Natural killer cell treated with Interleukin-12 subunit alpha and Interleukin-12 subunit beta and Interleukin-15 and Interleukin-18, amount 100 ng/mL, for 72 hours (primary cell): ENCODE measurements around the gene CDKL1. TPM values are rescaled to one million over a fixed set of nuclear protein-coding genes. Genes with fewer than 3 reads are reported as not detected.
"Not testable (repeated sequence)": the region's sequence is repeated elsewhere in the genome, so short reads cannot be mapped to it uniquely, and the experiment has no call there.

Source experiments
- ATAC-seq, 2 donors: fragments of 150-1000 bp; cut with Tn5 transposase in 1 of 2; sonication (Bioruptor Pico), chemical (Tn5 transposase) in 1 of 2; 2 replicates each; pipeline ENCODE4 v1.10.0; 2021
- DNase-seq: peaks from one replicate; pipeline ENCODE4 v3.0.0; 2022; ENCODE audit warnings: low spot score
- H3K27ac Mint-ChIP-seq, 2 donors: 1 replicate in 1 of 2; 2 replicates in 1 of 2; pipeline ENCODE4 v1.8.0; 2022; ENCODE audit warnings: mixed read lengths in 2 of 2, mild to moderate bottlenecking in 1 of 2, moderate library complexity in 1 of 2
- H3K27me3 Mint-ChIP-seq, 2 donors: 1 replicate in 1 of 2; 2 replicates in 1 of 2; pipeline ENCODE4 v1.8.0; 2022; ENCODE audit warnings: mixed read lengths in 2 of 2
- H3K36me3 Mint-ChIP-seq: one replicate; pipeline ENCODE4 v1.8.0; 2022; ENCODE audit warnings: mixed read lengths
- H3K4me1 Mint-ChIP-seq, 2 donors: 1 replicate in 1 of 2; 2 replicates in 1 of 2; pipeline ENCODE4 v1.8.0; 2022; ENCODE audit warnings: low read depth in 2 of 2, mixed read lengths in 2 of 2, mild to moderate bottlenecking in 1 of 2
- H3K4me3 Mint-ChIP-seq: one replicate; pipeline ENCODE4 v1.8.0; 2022; ENCODE audit warnings: mixed read lengths
- H3K9me3 Mint-ChIP-seq: 2 replicates; pipeline ENCODE4 v1.8.0; 2022; ENCODE audit warnings: mixed read lengths
- total RNA-seq, 2 donors: library from RNA; stranded (reverse); gene quantifications; one replicate each; pipeline ENCODE4 v1.2.3, GENCODE V29; 2022

The CDKL1 gene
- total RNA-seq, 2 donors from 2014 or later = 2.3 to 7.3 TPM

- DNase-seq (no peak), ATAC-seq (no peak)
- H3K4me1 Mint-ChIP-seq = peaks cover 39 to 45% of the 10 kb centered on the region in 2 donors
- H3K4me3 Mint-ChIP-seq = no peak overlapping the region
- H3K27ac Mint-ChIP-seq = no peak overlapping the region
- H3K36me3 Mint-ChIP-seq = peaks cover 6% of the 10 kb centered on the region
- no peaks in the 10 kb centered on the region for H3K27me3 Mint-ChIP-seq
- H3K9me3 Mint-ChIP-seq = no peaks in the 10 kb centered on the region
Measured at GRCh38 chr14:50359631-50360030, 37.0 kb downstream of the CDKL1 start.

GRCh38 chr14:50357753-50358395 is 38.8 kb downstream of the CDKL1 start:
- no peaks in the 10 kb centered on the region for H3K27me3 Mint-ChIP-seq
- no peak for DNase-seq

GRCh38 chr14:50357124-50357523 is 39.6 kb downstream of the CDKL1 start:
- H3K4me1 Mint-ChIP-seq = peaks cover 20 to 29% of the 10 kb centered on the region in 2 donors
- H3K4me3 Mint-ChIP-seq = no peak overlapping the region
- H3K27ac Mint-ChIP-seq = peak overlapping the region in 1 of 2 donors; percentile 33
- ATAC-seq (no peak), DNase-seq (no peak)
- no peaks in the 10 kb centered on the region for H3K36me3 Mint-ChIP-seq
- no peaks in the 10 kb centered on the region for H3K27me3 Mint-ChIP-seq
- no peaks in the 10 kb centered on the region for H3K9me3 Mint-ChIP-seq

More at GRCh38 chr14:50357753-50358395, 38.8 kb downstream of the CDKL1 start:
- H3K36me3 Mint-ChIP-seq = peaks cover 6% of the 10 kb centered on the region
- peaks cover 26 to 35% of the 10 kb centered on the region in 2 donors for H3K4me1 Mint-ChIP-seq
- peak overlapping the region in 1 of 2 donors; percentile 33 for H3K27ac Mint-ChIP-seq
- H3K9me3 Mint-ChIP-seq = no peaks in the 10 kb centered on the region
- ATAC-seq = no peak
- H3K4me3 Mint-ChIP-seq = no peak overlapping the region

GRCh38 chr14:50356283-50356682 is 40.4 kb downstream of the CDKL1 start:
- not testable (repeated sequence) for H3K9me3 Mint-ChIP-seq, ATAC-seq, DNase-seq, H3K36me3 Mint-ChIP-seq, H3K4me3 Mint-ChIP-seq, H3K27me3 Mint-ChIP-seq
- H3K4me1 Mint-ChIP-seq = peaks cover 20 to 29% of the 10 kb centered on the region in 2 donors
- peak overlapping the region in 1 of 2 donors; percentile 33 for H3K27ac Mint-ChIP-seq

GRCh38 chr14:50355692-50356091 is 41.0 kb downstream of the CDKL1 start:
- ATAC-seq (no peak), DNase-seq (no peak)
- H3K36me3 Mint-ChIP-seq = no peaks in the 10 kb centered on the region
- H3K27ac Mint-ChIP-seq = no peak overlapping the region
- H3K27me3 Mint-ChIP-seq = no peaks in the 10 kb centered on the region
- H3K4me3 Mint-ChIP-seq = no peak overlapping the region
- no peaks in the 10 kb centered on the region for H3K9me3 Mint-ChIP-seq
- H3K4me1 Mint-ChIP-seq = peaks cover 20 to 26% of the 10 kb centered on the region in 2 donors

- H3K9me3 Mint-ChIP-seq = no peaks in the 10 kb centered on the region
- ATAC-seq (no peak), DNase-seq (no peak)
- no peak overlapping the region for H3K27ac Mint-ChIP-seq
- H3K4me1 Mint-ChIP-seq = peaks cover 11 to 20% of the 10 kb centered on the region in 2 donors
- H3K4me3 Mint-ChIP-seq = no peak overlapping the region
- H3K36me3 Mint-ChIP-seq = no peaks in the 10 kb centered on the region
- H3K27me3 Mint-ChIP-seq = no peaks in the 10 kb centered on the region
Measured at GRCh38 chr14:50354527-50354926, 42.2 kb downstream of the CDKL1 start.

- Mint-ChIP-seq H3K36me3 (no peaks in the 10 kb centered on the region), H3K4me3 (no peak overlapping the region), H3K4me1 (peaks cover 11 to 19% of the 10 kb centered on the region in 2 donors), H3K27me3 (no peaks in the 10 kb centered on the region), H3K9me3 (no peaks in the 10 kb centered on the region), H3K27ac (no peak overlapping the region)
- ATAC-seq (no peak), DNase-seq (no peak)
Measured at GRCh38 chr14:50353126-50353525, 43.6 kb downstream of the CDKL1 start.

- H3K27ac Mint-ChIP-seq = no peak overlapping the region
- no peaks in the 10 kb centered on the region for H3K36me3 Mint-ChIP-seq
- H3K27me3 Mint-ChIP-seq = no peaks in the 10 kb centered on the region
- no peaks in the 10 kb centered on the region for H3K9me3 Mint-ChIP-seq
- peaks cover 14 to 20% of the 10 kb centered on the region in 2 donors for H3K4me1 Mint-ChIP-seq
- no peak for ATAC-seq
- DNase-seq = no peak
- no peak overlapping the region for H3K4me3 Mint-ChIP-seq
Measured at GRCh38 chr14:50352584-50352983, 44.1 kb downstream of the CDKL1 start.

GRCh38 chr14:50350975-50351374 is 45.7 kb downstream of the CDKL1 start:
- Mint-ChIP-seq H3K4me1 (peaks cover 15 to 22% of the 10 kb centered on the region in 2 donors), H3K27ac (no peak overlapping the region), H3K27me3 (no peaks in the 10 kb centered on the region), H3K36me3 (no peaks in the 10 kb centered on the region), H3K4me3 (no peak overlapping the region), H3K9me3 (no peaks in the 10 kb centered on the region)
- ATAC-seq (no peak), DNase-seq (no peak)

GRCh38 chr14:50348933-50349332 is 47.7 kb downstream of the CDKL1 start:
- Mint-ChIP-seq H3K27ac (no peak overlapping the region), H3K36me3 (no peaks in the 10 kb centered on the region), H3K4me3 (no peak overlapping the region), H3K9me3 (no peaks in the 10 kb centered on the region), H3K27me3 (no peaks in the 10 kb centered on the region), H3K4me1 (peaks cover 30 to 32% of the 10 kb centered on the region in 2 donors)
- ATAC-seq (no peak), DNase-seq (no peak)

- Mint-ChIP-seq H3K4me1 (peaks cover 43% of the 10 kb centered on the region in 2 donors), H3K36me3 (no peaks in the 10 kb centered on the region), H3K27me3 (no peaks in the 10 kb centered on the region), H3K27ac (peak overlapping the region in 1 of 2 donors; percentile 72), H3K9me3 (no peaks in the 10 kb centered on the region), H3K4me3 (no peak overlapping the region)
- DNase-seq = no peak
- no peak for ATAC-seq
Measured at GRCh38 chr14:50347521-50347920, 49.2 kb downstream of the CDKL1 start.

- no peaks in the 10 kb centered on the region for H3K27me3 Mint-ChIP-seq
- H3K36me3 Mint-ChIP-seq = no peaks in the 10 kb centered on the region
- ATAC-seq (no peak), DNase-seq (no peak)
- peaks cover 44 to 47% of the 10 kb centered on the region in 2 donors for H3K4me1 Mint-ChIP-seq
- peak overlapping the region in 1 of 2 donors; percentile 5 for H3K27ac Mint-ChIP-seq
- H3K9me3 Mint-ChIP-seq = no peaks in the 10 kb centered on the region
- no peak overlapping the region for H3K4me3 Mint-ChIP-seq
Measured at GRCh38 chr14:50345846-50346422, 50.7 kb downstream of the CDKL1 start.

GRCh38 chr14:50344876-50345563 is 51.7 kb downstream of the CDKL1 start:
- Mint-ChIP-seq H3K4me1 (peaks cover 44 to 47% of the 10 kb centered on the region in 2 donors), H3K27ac (peak overlapping the region; percentile 62 to 84), H3K36me3 (no peaks in the 10 kb centered on the region), H3K27me3 (no peaks in the 10 kb centered on the region), H3K4me3 (peak overlapping the region; percentile 46), H3K9me3 (no peaks in the 10 kb centered on the region)
- no peak for DNase-seq
- no peak for ATAC-seq

- H3K27me3 Mint-ChIP-seq = no peaks in the 10 kb centered on the region
- no peaks in the 10 kb centered on the region for H3K9me3 Mint-ChIP-seq
- peak overlapping the region; percentile 46 for H3K4me3 Mint-ChIP-seq
- H3K36me3 Mint-ChIP-seq = no peaks in the 10 kb centered on the region
- H3K27ac Mint-ChIP-seq = peak overlapping the region; percentile 62 to 84
- peak; percentile 96 to 99 for ATAC-seq
- H3K4me1 Mint-ChIP-seq = peaks cover 44 to 45% of the 10 kb centered on the region in 2 donors
- DNase-seq = no peak
Measured at GRCh38 chr14:50344116-50344775, 52.4 kb downstream of the CDKL1 start.
